Activated CD4-positive, alpha-beta T cell treated with anti-CD3 and anti-CD28 coated beads, Interleukin-2, amount 50 U/mL, for 16 hours (primary cell): ENCODE measurements around the gene HOXB6.
A peak's percentile ranks its signal among the peaks of the same experiment; 100 is the strongest.

Source experiments
- DNase-seq: peaks from one replicate; pipeline ENCODE4 v3.0.0-alpha.2; 2020

Gene HOXB6

DNA sequence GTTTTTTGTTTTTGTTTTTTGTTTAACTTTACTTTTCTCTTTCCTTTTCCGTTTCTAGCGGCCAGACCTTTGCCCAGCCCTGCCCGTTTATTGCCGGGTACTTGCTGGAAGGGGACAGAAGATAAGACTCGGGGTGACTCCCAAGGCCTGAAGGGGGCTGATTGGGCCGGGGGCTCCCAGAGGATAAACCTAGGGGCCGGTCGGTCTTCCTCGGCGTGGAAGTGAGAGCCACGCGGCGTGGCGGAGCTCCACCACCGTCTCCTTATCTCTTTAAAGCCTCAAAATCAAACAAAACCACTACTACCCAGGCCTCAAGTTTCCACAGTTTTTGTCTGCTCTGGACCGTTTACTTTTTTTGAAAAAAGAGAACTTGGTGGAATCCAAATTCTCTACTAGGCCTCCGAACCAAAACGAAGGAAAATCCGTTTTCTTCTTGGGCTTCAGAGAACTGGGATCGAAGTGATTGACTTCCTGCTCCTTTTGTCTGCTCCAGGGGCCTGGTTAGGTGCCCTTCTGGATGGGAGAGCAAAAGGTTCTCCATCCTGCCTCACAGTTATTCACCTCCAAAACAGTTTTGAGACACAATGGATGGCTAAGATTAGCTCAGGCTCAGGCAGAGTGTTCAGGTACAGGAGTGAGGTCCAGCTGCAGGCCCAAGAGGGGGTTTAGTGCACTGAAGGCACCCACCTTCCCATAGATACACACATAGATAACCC is 29.9 kb upstream of the HOXB6 start:
- DNase-seq = no peak

DNA sequence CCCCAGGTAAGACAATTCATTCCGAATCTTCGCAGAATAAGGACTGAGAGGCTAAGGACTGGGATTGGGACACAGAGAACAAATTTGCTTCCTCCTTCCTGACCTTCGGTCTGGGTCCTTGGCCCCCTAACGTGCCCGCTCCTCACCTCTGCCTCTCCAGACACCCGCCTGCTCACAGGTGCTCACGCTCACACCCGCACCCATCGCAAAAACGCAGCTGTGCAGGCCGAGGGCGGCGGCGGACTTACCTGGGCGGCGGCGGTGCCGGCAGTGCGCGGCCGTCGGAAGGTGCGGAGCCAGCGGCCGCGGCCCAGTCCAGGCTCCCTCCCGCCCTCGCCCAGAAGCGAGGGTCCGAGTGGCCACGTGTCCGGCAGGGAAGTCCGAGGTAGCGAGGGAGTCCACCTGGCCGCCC is 28.5 kb upstream of the HOXB6 start:
- DNase-seq = no peak

DNA sequence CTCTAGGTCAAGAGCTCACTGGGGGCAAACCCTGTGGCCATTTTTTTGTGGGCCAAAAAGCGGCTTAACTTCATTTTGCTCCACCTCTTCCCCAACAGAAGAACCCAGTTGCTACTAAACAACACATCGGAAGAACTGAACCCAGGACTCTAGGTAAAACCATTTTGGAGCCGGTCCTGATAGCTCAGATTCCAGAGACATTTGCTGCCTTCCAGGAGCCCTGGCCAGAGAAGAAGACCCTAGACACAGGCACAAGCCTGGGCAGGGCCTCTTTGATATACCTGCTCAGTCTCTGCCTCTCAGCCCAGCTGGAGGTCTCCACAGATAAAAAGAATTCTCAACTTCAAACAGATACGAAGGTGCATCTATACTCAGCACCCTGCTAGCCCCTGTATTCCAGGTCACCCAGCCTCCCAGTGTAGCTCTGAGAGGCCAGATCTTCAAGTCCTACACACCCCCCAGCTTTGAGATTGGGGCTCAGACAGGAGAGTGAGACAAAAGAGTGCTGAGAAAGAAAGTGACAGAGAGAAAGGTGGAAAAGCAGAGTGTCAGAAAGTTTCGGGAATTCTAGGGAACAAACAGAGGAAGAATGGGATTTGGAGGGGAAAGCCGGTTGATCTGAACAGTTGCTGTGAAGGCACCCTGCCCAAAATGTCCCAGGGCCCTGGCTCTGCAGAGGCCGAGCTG is 27.9 kb upstream of the HOXB6 start:
- no peak for DNase-seq

DNA sequence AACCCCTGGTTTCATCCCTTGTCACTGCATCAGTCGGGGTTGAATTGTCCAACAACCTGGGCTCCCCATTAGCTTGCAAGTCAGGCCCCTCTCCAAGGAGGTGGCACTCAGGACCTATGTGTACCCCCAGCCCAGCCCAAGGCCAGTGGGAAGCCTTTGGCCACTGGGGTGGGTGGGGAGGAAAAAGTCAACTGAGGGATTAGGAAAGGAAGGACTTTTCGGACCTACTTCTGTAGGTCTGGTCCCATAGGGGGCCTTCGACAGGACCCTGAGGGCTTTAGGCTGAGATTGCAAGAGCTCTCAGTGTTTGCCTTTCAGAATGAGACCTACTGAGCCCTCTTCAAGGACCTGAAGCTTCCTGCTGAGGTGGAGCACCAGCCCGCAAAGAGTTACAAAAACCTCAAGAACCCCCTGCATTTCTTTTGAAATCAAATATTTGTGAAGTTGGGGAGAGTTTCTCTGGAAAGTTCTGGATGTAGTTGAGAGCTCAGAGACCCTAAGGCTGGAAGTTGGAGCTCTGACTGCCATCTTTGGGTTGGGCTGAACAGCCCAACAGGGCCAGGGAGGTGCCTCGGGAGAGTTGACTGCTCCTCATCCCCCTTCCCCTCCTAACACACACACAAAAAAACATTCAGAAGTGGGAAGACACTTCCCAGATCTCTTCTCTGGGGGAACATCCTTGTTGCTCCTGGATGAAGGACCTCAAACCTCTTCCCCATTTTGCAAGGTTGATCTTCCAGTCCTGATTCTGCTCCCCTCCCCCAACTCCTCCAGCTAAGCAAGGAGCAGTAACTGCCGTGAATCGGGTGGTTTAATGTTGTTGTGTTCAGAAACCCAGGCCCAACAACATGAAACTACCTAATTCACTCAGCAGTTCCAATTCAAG is 27.1 kb upstream of the HOXB6 start:
- DNase-seq = peak; percentile 35

DNA sequence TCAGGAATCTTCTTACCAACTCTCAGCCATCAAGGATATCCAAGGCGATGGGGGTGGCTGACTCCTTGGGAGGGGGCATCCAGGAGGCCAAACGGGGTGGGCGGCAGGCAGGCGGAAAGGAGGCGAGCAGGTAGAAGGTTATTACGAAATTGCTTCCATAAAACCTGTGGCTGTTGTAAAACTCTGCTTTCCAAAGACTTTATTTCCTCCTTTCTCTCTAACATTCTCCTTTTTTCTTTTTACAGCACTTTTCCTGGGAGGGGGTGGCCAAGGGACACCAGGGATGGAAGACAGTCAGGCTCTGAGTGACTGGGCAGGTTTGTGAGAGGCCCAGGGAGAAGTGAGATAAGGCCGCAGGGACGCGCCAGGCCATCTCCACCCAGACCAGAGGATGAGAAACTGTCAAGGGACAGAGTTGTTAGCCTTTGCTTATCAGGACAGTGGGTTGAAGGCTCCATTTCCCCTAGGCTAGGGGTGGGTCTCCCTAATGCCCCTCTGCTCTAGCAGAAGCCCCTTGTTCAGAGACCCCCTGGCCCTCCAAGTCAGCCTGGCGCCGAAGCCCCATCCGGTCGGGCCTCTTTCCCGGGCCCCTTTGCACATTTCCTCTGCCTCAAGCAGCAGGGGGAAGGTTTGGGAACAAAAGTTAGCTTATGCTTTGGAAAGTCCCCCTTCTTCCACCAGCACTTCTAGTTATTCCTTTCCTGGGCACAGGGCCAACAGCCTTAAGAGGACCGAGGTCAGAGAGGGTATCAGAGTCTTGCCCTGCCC is 26.3 kb upstream of the HOXB6 start:
- no peak for DNase-seq

DNA sequence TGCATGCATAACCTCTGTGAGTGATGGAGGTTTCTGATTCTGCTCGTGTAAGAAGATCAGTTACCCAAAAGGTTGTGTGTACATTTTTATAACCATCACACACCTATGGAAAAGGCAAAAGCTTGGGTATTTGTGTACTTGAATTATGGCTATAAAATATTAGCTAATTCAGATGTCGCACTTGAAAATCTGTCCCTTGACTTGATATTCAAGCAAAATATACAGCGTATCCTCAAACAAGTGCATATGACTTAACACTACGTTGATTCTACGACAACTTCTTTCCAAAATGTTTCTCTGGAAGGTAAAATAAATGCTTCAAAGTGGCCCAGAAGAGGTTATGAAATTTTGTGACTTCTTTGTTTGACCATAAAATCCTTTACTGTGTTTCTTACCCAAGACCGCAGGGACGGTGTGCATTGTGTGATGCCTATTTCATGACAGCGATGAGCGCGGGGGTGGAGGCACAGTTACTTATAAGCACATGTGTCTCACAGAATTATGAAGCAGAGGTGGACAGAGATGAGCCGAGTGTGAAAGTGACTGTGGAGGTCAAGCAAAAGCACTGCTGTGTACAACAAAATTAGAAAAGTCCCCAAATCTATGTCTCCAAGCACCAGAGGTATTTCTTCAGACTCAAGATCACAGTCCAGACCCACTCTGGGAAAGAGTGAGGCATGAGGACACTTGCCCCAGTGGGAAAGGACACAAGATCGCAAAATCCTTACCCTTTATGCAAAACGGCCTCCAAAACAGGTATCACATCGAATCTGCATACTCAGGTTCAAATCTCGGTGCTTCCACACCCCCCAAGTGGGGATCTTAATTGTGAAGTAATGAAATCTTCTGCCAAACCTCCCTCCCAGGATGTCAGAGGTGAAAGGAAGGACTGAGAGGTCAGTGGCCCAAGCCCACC is 25.5 kb upstream of the HOXB6 start:
- no peak for DNase-seq

DNA sequence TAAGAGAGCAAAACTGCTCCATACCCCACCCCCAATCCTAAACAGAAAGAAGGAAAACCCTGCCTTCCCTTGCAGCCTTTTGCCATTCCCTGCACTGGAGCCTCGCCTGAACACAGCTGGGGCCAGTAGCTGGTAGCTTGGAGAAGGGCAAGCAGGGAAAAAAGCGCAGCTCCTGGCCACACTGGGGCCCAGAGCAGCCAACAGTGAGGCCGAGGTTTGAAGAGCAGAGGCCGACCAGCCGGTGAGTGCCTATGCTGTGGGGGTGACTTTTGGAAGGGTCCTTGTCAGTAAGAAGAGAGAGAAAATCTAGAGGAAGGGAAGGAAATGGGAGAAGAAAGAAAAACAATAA is 24.6 kb upstream of the HOXB6 start:
- DNase-seq = no peak

DNA sequence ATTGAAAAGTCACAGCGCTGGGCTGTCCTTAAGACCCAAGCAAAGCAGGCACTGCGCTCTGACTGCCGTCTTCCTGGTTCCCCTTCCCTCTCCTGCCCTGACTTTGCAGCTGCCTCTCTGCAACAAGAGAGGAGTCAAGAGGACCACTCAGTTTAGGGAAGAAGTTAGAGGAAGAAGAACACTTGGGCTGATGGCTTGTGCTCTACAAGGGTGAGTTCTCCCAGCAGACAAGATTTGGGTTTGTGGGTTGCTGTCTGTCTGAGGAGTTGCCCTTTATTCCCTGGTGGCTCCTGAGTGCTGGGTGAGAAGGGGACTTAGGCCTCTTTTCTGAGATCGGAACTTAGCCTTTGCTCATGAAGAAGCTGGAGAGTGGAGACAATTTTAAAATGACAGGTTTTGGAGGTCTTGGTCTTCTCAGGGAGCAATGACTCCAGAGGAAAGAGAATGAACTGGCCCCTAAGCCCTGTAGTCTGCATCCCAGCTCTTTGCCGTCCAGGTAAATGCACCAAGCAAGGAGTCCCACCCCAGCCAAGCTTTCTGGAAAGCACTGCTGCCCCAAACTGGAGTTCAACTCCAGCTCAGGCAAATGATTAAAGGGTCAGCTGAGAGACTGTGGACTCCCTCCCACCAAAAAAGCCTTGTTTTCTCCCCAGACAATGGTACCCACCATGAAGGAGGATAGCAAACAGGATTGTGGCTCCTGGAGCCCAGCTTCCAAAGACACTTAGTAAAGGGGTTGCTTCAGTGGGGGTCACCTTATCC is 24.0 kb upstream of the HOXB6 start:
- DNase-seq = no peak

DNA sequence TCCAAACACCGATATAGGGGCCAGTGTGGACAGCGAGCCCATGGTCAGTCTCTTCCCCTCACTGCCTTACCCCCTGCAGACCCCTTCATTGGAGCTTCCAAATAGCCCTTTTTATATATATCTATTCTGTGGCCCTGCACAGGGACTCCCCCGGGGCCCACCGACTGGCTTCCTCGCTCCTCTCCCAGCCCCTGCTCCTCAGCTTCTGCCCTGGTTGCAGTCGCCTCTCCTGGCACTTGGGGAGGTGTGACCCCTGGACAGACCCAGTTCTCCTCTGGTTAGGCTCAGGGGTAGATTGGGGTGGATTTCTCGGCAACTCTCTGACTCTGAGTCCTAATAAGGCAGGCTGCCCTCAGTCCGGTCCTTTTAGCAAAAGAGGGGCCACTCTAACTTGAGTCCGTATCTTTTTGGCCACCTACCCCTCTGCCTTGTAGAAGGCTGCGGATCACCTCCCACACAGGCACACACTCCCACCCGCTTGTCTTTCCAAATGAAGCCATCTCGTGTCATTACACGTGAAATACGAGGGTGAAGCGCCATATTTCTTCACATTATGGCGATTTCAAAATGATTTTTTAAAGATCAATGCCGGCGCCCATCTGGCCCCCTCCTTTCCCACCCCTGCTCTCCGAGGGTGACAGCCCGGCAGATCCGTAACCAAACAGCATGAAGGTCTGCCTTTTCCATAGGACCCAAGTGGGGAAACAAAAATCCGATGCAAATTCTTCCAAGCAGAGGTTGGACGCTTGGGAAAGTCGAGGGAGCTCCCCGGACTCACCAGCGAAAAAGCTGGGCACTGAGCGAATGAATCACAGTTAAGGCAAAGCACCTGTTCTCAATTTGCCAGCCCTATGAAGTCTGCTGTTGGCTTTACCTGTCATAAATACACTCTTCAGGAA is 23.1 kb upstream of the HOXB6 start:
- DNase-seq = no peak

DNA sequence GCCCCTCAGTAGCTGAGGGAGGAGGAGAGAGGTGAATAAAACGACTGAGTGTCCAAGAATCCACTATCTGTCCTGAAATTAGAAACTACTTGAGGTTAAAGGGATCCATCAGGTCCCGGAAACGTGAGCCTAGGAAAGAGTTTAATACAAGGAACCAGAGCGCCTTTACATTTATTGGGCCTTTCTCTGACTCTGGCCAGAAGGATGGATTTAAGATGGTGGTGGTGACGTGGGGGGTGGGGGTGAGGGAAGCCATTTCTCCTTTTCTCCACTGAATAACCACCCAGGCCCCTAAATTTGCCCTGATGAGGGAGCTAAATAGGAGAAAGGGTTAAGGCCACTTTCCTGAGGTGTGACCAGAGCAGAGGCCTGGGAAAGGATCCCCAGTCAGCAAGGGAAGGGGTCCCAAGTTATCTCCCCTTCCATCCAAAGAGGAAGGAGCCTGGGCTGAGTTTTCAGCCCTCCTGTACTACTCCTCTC is 22.4 kb upstream of the HOXB6 start:
- DNase-seq = no peak

DNA sequence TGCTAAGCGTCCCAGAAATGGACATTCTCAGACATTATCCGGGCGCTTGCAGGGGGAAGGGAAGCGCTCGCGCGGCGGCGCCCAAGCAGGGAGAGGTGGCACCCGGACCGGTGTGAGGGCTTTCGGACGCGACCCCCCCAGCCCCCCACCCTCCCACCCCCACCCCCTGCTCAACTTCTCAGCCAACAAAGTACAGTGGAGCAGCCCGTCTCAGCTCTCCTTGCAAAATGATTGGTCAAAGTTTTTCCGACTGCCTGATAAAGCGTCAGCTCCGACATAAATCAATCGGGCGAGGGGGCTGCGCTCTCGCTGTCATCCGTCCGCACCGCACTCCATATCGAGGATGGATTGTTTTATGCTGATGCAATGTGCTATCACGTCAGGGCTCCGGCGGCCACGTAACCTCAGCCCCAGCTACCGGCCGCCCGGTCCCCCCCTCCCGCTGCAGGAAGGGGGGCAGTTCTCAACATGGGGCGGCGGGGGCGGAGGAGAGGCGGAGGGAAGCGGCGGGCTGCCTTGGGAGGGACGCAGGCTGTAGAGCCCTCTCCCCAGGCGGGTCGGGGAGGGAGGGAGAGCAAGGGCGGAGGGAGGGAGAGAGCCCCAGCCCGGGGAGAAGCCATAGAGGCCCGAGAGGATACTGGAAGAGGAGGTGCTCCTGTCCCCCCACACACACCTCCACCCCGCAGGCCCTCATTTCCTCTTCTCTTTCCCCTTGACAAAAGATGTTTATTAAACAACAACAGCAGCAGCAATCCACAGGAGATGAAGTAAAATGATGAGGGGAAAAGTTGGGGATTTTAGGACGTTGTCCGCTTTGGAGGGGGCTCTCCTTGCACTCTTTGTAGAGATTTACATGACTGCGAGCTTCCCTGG is 21.7 kb upstream of the HOXB6 start, which contains the start of gene HOXB9:
HOXB9 (minus strand) TSS at position 114 of the 873 bp plus-strand sequence; CDS start at position 25, 89 bp downstream.
- DNase-seq = no peak

DNA sequence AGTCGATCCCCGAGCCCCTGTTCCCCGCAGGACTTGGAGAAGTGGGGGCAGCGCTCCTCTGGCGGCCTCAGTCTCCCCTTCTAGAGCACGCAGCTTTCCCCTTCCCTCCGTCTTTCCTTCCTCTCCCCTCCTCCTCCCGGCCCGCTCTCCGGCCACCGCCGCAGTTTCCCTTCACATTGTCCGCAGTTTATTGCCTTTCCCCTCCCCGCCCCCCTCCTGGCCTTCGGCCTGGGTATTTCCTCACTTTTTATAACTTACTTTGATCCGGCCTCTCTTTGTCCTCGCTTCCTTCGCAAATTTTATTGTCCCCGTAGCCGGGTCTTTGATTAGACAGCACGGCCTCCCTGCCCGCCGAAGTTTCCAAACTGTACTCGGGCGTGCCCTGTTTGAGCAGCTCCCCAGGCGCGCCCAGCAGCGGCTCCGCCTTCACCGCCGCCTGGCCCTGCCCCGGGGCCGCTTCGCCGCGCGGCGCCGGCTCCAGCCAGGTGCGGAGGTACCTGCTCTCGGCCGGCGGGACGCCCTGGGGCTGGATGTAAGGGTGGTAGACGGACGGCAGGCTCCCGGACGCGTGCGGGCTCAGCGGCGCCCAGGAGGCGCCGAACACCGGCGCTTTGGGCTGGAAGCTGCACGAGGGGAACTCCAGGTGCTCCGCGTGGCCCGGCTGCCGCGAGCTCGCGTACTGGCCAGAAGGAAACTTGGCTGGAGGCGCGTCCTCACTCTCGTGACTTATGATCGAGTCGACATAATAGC is 20.9 kb upstream of the HOXB6 start:
- DNase-seq = no peak

DNA sequence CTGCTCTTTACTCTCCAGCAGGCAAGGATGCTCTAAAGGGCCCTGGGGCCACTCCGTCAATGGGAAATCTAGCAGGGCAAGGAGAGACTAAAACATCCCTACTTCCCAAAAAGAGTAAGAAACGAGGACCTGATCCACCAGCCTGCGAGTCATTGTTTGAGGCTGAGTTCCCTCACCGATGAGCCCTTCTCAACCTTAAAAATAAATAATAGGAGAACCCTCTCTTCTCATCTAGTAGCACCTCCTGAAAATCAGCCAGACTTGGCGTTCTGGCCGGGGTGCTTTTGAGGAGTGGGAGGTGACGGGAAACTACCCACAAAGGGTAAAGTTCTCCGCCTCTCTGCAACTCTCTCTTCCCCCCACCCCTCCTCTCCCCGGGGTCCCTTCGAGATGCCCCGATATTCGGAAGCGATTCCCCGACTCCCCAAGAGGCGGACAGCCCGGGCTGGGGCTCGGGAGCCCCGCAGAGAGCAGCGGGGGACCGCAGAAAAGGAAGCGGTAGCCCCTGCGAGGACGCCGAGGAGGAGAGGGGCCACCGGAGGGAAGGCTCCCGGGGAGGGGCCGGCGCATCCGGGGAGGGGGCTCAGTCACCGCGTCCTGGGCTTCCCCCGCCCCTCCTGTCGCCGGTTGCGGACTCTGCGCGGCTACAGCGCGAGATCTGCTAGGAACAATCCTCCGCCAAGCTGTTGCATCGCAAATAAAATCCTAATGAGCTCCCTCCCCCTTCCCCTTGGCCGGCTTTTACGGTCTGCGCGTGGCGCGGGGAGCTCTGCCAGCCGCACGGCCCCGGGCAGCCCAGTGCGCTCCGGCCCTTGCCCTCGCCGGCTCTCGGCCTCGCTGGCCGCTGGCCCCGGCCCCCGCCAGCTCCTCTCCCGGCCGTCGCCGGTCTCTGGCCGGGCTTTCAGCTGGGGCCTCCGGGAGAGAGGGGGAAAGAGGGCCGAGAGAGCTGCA is 20.0 kb upstream of the HOXB6 start:
- DNase-seq = no peak

DNA sequence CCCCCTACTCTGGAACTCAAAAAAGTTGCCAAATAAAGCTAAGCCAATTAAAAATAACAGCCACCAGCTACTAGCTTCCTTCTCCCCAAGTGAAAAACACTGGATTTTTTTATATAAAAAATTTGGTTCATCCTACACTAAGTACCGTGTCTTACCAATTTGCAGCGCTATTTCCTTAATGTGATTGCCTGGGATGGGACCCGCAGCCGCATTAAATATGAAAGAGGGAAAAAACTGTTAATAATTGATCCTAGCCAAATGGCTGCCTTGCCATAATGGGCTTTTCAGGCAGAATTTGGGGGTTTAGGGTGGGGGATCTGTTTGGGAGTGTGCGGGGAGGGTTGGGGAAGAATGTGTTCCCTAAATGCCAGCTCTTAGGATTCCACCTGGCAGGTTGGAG is 19.3 kb upstream of the HOXB6 start:
- no peak for DNase-seq

DNA sequence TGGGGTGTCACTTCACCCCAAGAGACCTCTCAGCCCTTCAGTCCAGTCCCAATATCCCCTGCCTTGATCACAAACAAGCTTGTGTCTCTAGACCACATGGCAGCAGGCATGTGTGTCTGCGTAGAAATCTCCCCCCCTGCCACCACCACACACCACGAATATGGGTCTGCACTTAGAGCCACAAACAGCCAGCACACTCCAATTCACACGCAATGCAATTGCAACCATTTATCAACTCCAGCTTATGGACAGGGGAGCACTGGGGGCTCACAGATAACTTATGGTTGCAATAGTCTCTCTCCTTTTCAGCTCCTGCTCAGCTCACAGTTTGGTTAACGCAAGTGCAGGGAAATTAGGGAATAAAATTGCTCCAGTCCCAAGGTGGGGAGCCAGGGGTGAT is 18.8 kb upstream of the HOXB6 start:
- no peak for DNase-seq

DNA sequence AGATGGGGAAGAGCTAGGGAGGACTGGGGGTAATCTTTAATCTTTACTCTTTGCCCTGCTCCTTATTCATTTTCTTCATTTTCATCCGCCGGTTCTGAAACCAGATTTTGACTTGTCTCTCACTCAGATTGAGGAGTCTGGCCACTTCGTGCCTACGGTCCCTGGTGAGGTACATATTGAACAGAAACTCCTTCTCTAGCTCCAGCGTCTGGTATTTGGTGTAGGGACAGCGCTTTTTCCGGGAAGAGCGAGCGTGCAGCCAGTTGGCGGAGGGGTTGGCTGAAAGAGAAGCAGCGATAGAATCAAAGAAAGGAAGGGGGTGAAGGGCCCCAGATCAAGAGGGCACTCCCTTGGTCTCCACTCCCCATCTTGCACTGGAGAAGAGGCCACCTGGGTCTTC is 18.1 kb upstream of the HOXB6 start:
- DNase-seq = no peak
